Adrenal gland (tissue), 5 donors: ENCODE data around the gene SWI5.

Experiments used
- CTCF ChIP-seq, 6 experiments: fragments of 450-650 bp in 4 of 6; fragments of 200-600 bp in 2 of 6; sonication (generic) in 1 of 6; IDR thresholded peaks; 1 replicate in 5 of 6; 2 replicates in 1 of 6; pipeline versions ENCODE4 v1.5.1 to v1.8.0; 2016 to 2021; ENCODE audit warnings: antibody characterized with exemption in 6 of 6, mild to moderate bottlenecking in 2 of 6, moderate library complexity in 1 of 6
- POLR2A ChIP-seq, 2 donors: fragments of 450-650 bp; IDR thresholded peaks; one replicate each; pipeline ENCODE4 v1.6.1; 2017; ENCODE audit warnings: antibody characterized with exemption in 2 of 2, mild to moderate bottlenecking in 2 of 2, moderate library complexity in 1 of 2
- donor health status: DM: no; HTN: no; CAD: no.

GRCh38 chr9:128252317-128253139, 23.5 kb upstream of the SWI5 start:
- TF ChIP-seq POLR2A (IDR thresholded peaks at IDR 0.05) (no peak), CTCF (IDR thresholded peaks at IDR 0.05) (no peak)
